Activated T-helper 1 cell treated with Interleukin-2 at 50 U/mL for 16 hours (primary cell): ENCODE data around the gene DNMT3B.

ENCODE experiments used
- DNase-seq: peaks from one replicate; pipeline ENCODE4 v3.0.0-alpha.2; 2020; ENCODE audit warnings: low read depth

DNMT3B gene

GRCh38 chr20:32823737-32824588 lies 61.8 kb downstream of the DNMT3B start:
- DNase-seq = no peak

GRCh38 chr20:32828029-32828680 lies 66.0 kb downstream of the DNMT3B start:
- DNase-seq = no peak

- DNase-seq = no peak
Measured at GRCh38 chr20:32829311-32830005, 67.3 kb downstream of the DNMT3B start.

GRCh38 chr20:32830437-32830836 lies 68.3 kb downstream of the DNMT3B start:
- DNase-seq = no peak

GRCh38 chr20:32831982-32832381 lies 69.8 kb downstream of the DNMT3B start:
- no peak for DNase-seq

- DNase-seq = no peak
Measured at GRCh38 chr20:32832664-32833063, 70.5 kb downstream of the DNMT3B start.

- DNase-seq = no peak
Measured at GRCh38 chr20:32834972-32835371, 72.8 kb downstream of the DNMT3B start.

GRCh38 chr20:32837157-32837556 lies 75.0 kb downstream of the DNMT3B start:
- DNase-seq = no peak

GRCh38 chr20:32839227-32839981 lies 77.2 kb downstream of the DNMT3B start:
- no peak for DNase-seq

GRCh38 chr20:32839982-32840285 lies 77.7 kb downstream of the DNMT3B start:
- no peak for DNase-seq

GRCh38 chr20:32841174-32841573 lies 79.0 kb downstream of the DNMT3B start:
- no peak for DNase-seq

GRCh38 chr20:32841632-32842031 lies 79.4 kb downstream of the DNMT3B start:
- no peak for DNase-seq

GRCh38 chr20:32842688-32843524 lies 80.7 kb downstream of the DNMT3B start:
- DNase-seq = no peak

GRCh38 chr20:32845786-32846185 lies 83.6 kb downstream of the DNMT3B start:
- no peak for DNase-seq

GRCh38 chr20:32846852-32847251 lies 84.7 kb downstream of the DNMT3B start:
- no peak for DNase-seq

GRCh38 chr20:32847964-32848363 lies 85.8 kb downstream of the DNMT3B start:
- DNase-seq = no peak

GRCh38 chr20:32848846-32849245 lies 86.7 kb downstream of the DNMT3B start:
- DNase-seq = no peak

GRCh38 chr20:32849577-32849976 lies 87.4 kb downstream of the DNMT3B start:
- DNase-seq = no peak

- DNase-seq = no peak
Measured at GRCh38 chr20:32855387-32855786, 93.2 kb downstream of the DNMT3B start.

GRCh38 chr20:32858189-32858588 lies 96.0 kb downstream of the DNMT3B start:
- DNase-seq = no peak
